IPS-NIHi7 (cell line): ENCODE results near the gene SLC1A1.
"Not testable (repeated sequence)": the region's sequence is repeated elsewhere in the genome, so short reads cannot be mapped to it uniquely, and the experiment has no call there.

Experiments
- DNase-seq: peaks from one replicate; pipeline ENCODE4 v3.0.0; 2012; ENCODE audit warnings: mixed read lengths; ENCODE audit errors: extremely low spot score

Gene SLC1A1

DNA sequence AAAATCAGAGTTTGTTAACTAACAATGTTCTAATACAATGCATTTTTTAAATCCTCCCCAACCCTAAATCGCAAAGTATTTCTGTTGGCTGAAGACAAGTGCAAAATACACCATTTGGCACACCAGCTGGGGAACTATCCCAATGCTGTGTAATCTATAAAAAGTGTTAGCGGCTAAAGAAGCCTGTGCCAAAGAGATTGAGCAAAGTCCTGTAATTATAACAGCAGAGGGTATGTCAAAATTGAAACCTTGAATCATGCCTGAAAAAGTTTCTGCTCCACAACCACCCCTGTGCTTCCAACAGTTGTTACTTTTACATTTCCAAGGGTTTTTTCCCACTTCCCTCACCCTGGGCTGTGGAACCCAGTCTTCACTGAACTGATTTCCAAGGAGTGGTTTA, 88.7 kb downstream of the SLC1A1 start:
- DNase-seq: no peak

DNA sequence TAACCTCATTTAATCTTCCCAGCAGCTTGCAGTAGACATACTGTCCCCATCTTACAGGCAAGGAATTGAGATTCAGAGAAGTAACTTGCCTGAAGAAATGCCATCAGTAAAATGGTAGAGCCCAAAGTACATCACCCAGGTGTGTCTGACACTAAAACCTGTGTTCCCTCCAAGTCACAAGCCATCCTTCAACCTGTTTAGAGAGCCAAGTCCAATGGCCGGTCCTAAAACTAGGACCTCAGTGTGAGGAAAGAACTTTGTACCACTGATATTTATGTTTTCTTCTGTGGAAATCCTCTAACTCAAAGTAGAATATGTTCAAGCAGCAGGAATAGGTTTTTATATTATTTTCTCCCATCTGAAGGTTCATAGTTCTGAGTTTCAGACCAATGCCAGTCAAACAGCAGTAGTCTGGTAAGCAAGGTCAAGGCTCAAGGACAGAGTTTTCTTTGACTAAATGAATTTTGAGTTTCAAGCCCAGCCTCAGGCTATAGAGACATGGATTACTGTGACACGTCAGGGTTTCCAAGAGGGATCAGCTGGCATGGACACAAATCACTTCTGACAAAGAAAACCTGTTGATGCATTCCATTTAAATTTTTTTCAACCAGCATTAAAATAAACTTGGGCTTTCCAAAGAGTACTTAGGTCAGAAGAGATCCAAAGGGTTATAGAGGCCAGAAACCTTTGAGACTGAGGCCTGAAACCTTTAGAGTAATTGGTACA, 90.9 kb downstream of the SLC1A1 start:
- DNase-seq: no peak

GRCh38 chr9:4581861-4582565, 91.7 kb downstream of the SLC1A1 start:
- DNase-seq: no peak

GRCh38 chr9:4583001-4583400, 92.7 kb downstream of the SLC1A1 start:
- no peak for DNase-seq

GRCh38 chr9:4584636-4585035, 94.4 kb downstream of the SLC1A1 start:
- DNase-seq: no peak

DNA sequence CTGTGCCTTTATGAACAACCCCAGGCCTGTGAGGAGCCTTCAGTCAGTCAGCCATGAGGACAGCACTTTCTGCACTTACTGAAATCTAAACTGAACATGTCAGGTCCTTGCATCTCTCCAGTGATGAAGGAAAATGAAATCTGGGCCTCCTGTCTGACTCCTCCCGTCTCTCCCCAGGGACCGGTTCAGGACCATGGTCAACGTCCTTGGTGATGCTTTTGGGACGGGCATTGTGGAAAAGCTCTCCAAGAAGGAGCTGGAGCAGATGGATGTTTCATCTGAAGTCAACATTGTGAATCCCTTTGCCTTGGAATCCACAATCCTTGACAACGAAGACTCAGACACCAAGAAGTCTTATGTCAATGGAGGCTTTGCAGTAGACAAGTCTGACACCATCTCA, 94.9 kb downstream of the SLC1A1 start:
- DNase-seq: peak; percentile 38

DNA sequence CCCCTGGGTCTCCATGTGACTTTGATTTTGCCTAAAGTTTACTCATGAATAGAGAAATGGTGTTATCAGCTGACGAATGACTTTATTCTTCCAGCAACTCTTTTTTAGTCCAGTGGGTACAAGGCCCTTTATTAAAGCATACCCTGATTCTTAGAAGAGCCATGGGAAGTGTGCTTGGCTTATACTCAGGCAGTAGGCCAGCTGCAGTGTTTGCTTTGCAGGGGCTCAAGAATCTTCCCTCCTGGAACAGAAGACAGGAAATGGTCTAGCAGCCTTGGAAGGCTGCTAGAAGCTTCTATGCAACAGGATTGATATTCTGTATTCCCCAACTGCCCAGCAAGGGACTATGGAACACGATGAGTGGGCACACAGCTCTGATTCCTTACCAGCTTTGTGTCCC, 98.5 kb downstream of the SLC1A1 start:
- no peak for DNase-seq

- no peak for DNase-seq
Observed at GRCh38 chr9:4590430-4591122, 100.3 kb downstream of the SLC1A1 start.

DNA sequence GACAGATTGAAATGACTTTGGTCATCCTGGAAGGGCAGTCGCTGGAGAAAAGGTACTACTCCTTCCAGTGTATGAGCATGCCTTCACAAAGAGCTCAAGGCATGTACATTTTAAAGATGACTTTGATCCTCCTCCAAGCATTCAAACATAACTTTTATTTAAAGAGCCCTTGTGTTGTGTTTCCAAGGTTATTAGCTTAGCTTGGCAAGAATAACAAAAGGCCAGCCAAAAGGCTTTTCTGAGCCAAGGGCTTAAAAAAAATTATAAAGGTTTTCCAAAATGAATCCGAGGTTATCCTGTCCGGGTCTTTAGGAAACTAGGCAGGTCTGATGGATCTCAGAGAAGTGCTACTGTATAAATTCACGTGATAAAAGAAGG, 100.8 kb downstream of the SLC1A1 start:
- DNase-seq: no peak

GRCh38 chr9:4592295-4592694, 102.0 kb downstream of the SLC1A1 start:
- DNase-seq: no peak

GRCh38 chr9:4592886-4593285, 102.6 kb downstream of the SLC1A1 start:
- no peak for DNase-seq

DNA sequence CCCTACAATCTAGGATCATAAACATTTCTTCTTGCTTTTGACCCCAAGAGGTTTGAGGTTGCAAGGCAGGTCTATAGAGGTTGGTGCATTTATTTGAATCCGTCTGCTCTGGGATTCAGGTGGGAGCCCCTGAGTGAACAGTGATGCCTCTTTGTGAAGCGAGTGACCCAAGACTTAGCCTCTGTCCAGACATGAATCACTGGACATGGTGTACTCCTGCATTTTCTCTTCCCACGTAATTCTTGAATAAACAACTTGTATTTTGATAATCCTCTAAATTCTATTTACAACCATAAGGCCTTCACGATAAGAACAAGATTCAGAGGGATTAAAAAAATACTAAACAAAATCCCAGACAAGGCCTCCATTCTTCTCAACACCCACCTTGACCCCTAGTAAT, 104.3 kb downstream of the SLC1A1 start:
- DNase-seq: no peak

DNA sequence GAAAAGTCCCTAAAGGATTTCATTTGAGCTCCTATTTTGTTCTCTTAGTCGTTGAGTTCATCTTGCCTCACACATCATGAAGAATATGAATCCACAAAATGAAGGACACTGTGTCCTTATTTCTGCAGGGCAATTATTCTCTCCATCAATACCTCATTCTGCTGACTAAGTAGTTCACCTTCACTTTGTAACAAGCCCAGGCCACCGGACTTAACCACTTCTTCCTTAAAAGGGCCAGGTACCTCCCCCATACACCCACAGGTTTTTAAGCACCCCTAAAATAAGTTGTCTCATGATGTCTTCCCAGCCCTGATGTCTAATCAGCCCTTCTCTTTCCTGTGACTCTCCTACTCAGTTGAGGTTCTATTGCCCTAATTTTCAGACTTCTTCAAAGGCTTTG, 104.7 kb downstream of the SLC1A1 start:
- DNase-seq: no peak

DNA sequence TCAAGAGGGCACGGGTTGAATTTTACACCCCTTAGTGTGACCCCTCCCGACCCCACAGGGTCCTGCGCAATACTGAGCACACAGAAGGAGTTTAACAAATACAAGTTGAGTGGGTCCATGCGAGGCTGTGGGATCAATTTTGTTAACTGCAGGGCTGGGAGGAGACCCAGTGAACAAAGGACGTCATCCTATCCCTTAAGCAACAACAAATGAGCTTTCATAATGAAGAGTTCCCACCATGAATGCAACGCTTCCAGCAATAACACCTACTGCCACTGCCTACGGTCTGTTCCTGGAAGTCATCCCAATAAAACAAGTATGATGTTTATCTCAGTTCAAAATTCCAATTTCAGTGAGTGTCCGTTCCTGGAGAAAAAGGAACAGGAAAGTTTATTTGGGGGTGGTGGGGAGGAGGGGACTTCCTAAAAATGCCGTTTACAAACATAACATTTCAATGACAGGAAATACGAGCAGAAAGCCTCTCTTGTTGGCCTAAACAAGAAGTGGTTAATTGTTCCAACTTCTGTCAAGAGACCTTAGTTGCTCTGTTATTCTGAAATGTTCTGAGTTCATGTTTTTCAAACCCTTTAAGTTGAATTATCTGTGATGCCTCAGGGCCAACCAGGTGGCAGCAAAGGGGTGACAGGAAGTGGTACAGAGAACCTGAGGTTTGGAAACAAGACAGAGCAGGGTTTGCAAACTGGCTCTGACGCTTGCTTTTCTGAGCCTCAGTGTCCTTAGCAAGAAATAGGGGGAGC, 106.1 kb downstream of the SLC1A1 start:
- DNase-seq: no peak

GRCh38 chr9:4600368-4600767, 110.1 kb downstream of the SLC1A1 start:
- DNase-seq: no peak

DNA sequence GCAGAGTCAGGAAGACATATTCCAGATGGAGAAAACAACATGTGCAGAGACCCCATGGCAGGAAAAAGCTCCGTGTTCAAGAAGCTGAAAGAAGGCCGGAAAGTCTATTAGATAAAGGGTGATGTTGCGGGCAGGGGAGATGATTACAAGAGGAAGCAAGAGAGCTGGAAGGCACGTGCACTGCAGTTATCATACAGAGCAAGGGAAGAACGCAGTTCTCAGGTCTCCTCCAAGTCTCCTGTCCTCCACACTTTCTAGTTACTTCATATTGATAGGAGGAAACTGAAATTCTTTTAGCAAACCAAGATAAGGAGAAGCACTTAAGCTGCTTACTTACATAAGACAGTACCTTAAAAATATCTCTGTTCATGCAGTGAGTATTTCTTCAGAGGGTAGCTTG, 113.6 kb downstream of the SLC1A1 start:
- DNase-seq: no peak

- peak; percentile 67 for DNase-seq
Observed at GRCh38 chr9:4604678-4605095, 114.4 kb downstream of the SLC1A1 start.

DNA sequence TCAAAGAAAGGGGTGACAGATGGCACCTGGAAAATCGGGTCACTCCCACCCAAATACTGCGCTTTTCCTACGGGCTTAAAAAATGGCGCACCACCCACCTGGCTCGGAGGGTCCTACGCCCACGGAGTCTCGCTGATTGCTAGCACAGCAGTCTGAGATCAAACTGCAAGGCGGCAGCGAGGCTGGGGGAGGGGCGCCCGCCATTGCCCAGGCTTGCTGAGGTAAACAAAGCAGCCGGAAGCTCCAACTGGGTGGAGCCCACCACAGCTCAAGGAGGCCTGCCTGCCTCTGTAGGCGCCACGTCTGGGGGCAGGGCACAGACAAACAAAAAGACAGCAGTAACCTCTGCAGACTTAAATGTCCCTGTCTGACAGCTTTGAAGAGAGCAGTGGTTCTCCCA, 115.8 kb downstream of the SLC1A1 start:
- not testable (repeated sequence) for DNase-seq

DNA sequence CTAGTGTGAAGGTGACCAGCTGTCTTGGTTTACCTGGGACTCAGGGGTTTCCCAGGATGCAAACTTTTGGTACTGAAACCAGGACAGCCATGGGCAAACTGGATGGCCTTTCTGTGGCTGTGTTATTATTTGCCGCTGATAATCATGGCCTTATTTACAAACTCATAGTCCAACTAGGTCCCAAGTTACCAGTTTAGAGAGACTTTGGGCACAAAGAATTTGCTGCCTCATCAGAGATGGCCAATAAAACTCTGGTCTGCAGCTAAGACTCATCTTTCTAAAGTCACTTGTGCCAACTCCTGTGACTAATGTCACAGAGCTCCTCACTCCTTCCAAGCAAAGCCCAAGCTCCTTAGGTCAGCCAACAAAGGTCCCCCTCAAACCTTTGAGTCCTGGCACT, 124.4 kb downstream of the SLC1A1 start:
- no peak for DNase-seq

DNA sequence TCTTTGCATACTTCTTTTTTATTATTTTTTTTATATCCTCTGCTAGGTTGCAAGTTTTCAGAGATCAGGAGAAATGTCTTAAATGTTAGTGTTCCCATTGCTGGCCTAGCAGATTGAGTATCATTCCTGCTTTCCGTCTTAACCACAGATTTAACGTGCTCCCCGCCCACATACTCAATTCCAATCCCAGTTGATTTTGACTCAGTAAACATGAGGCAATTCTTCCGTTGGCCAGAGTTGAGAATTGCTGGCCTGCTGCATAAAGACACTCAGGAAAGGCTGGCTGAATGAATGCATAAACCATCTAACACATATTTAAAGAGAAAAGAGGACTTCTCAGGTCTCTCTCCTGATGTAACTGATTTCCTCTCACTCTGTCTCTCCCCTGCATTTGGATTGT, 125.0 kb downstream of the SLC1A1 start:
- DNase-seq: no peak

GRCh38 chr9:4615778-4616177, 125.5 kb downstream of the SLC1A1 start:
- DNase-seq: no peak

GRCh38 chr9:4617752-4618151, 127.5 kb downstream of the SLC1A1 start:
- DNase-seq: no peak
